Non-pigmented ciliary epithelial cell (primary cell): ENCODE data around the gene STARD3.
A peak's percentile ranks its signal among the peaks of the same experiment; 100 is the strongest.
"Not testable (repeated sequence)": the region's sequence is repeated elsewhere in the genome, so short reads cannot be mapped to it uniquely, and the experiment has no call there.

ENCODE experiments used
- DNase-seq: peaks from one replicate; pipeline ENCODE4 v3.0.0-alpha.2; 2010; ENCODE audit warnings: low read depth

Gene STARD3

DNA sequence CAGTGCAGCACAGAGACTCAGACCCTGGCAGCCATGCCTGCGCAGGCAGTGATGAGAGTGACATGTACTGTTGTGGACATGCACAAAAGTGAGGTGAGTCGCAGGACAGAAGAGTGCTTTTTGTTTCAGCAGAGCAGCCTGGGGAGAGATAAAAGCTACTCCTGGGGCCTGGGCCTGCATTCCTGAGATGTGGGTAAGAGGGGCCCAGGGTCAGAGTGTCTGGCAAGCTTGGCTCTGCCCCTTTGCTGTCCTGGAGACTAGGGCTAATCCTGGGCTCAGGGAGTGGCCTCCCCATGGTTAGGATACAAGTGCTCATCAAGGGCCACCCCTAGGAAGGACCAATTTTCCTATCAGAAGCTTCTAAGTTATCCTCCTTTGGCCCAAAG is 58.1 kb downstream of the STARD3 start:
- DNase-seq, result no peak

- no peak for DNase-seq
Observed at GRCh38 chr17:39696731-39697130, 59.8 kb downstream of the STARD3 start.

GRCh38 chr17:39697961-39698360 is 61.0 kb downstream of the STARD3 start:
- no peak for DNase-seq

DNA sequence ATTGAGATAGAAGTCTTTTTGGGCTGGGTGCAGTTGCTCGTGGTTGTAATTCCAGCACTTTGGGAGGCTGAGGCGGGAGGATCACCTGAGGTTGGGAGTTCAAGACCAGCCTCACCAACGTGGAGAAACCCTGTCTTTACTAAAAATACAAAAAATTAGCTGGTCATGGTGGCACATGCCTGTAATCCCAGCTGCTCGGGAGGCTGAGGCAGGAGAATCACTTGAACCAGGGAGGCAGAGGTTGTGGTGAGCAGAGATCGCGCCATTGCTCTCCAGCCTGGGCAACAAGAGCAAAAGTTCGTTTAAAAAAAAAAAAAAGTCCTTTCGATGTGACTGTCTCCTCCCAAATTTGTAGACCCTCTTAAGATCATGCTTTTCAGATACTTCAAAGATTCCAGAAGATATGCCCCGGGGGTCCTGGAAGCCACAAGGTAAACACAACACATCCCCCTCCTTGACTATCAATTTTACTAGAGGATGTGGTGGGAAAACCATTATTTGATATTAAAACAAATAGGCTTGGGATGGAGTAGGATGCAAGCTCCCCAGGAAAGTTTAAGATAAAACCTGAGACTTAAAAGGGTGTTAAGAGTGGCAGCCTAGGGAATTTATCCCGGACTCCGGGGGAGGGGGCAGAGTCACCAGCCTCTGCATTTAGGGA is 62.3 kb downstream of the STARD3 start:
- DNase-seq, result not testable (repeated sequence)

- DNase-seq, result peak; percentile 44
Observed at GRCh38 chr17:39699818-39700147, 62.8 kb downstream of the STARD3 start, which contains the start of gene ERBB2. Gene ERBB2 (plus strand): TSS chr17:39700064. CDS start chr17:39700239, 175 bp downstream.

GRCh38 chr17:39700148-39700987 is 63.4 kb downstream of the STARD3 start:
- no peak for DNase-seq

GRCh38 chr17:39701012-39701783 is 64.3 kb downstream of the STARD3 start:
- no peak for DNase-seq

- no peak for DNase-seq
Observed at GRCh38 chr17:39701784-39702422, 65.0 kb downstream of the STARD3 start.

DNA sequence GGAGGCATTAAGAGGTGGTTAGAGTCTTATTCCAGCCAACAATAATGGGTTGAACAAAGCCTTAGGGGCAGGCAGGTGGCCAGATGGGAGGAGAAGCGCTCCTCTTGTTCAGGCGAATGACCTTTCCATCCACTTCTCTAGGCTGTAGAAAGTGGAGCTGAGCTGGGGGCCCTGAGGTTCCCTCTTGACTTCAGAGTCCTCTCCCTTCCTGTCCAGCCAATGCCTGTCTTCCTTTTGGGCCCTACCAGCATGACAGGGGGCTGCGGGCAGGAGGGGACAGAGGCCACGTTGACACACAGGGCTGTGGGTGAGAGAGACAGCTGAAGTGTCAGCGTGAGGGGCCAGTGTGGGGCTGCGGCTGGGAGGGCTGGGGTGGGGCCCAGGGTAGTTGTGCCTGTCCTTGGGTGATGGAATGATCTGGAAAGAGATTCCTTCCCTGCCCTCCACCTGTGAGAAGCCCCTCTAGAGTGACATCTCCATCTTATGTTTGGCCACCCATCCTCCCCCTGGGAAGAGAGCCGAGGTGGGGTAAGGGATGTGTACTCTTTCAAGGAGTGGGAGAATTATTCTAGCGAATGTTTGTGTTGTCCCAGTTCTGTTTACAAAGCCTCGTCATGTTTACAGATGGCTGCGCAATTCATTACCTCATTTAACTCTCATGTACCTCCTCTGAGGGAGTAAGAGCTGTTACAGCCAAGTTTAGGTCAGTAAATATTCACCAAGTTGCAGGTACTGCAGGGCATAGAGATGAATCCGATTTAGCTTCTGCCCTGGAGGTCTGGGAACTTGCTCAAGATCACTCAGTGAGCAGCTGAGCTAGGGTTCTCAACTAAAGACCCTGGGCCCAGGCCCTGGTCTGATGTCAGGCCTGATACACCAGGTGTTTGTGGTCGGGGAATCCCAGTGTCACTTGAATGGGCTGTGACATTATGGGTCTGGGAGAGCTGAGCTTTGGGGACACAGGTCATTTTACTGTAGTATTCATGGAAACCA is 66.3 kb downstream of the STARD3 start:
- DNase-seq, result no peak

DNA sequence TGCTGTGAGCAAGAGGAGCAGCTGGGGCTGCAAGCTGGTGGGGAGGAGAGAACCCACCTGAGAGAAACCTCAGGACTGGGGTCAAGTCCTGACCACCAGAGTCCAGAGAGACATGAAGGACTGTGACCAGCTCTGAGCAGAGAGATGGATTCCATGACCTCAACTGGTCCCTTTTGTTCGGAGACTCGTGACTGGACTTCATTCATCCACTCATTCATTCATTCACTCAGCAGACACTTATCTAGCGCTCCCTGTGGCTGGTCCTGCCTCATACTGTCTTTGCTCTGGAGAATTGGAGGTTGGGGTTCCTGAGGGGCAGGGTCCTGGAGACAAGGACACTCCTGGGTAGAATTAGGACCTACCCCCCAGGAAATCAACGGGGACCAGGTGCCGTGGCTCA is 67.0 kb downstream of the STARD3 start:
- no peak for DNase-seq

- DNase-seq, result no peak
Observed at GRCh38 chr17:39704821-39705551, 68.0 kb downstream of the STARD3 start.

GRCh38 chr17:39705786-39706348 is 68.9 kb downstream of the STARD3 start:
- no peak for DNase-seq

DNA sequence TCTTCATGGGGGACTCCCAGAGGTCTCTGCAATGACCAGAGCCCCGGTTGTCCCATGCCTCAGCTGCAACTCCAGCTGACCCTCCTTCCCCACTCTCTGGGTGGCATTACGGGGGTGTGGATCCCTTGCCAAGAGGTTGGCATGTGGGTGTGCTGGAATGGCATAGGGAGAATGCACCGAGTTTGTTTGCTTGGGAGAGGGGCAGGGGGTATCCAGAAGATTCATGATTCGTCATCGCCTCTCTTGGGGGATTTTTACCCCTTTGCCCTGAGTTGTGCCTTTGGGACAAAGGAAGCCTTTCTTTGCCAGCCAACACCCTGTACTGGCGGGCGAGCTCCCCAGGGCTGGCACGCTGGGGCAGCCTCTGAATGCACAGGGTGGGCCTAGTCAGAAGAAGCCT is 69.4 kb downstream of the STARD3 start:
- DNase-seq, result no peak

GRCh38 chr17:39706921-39707337 is 70.0 kb downstream of the STARD3 start:
- DNase-seq, result no peak

GRCh38 chr17:39709319-39709997 is 72.5 kb downstream of the STARD3 start:
- no peak for DNase-seq

DNA sequence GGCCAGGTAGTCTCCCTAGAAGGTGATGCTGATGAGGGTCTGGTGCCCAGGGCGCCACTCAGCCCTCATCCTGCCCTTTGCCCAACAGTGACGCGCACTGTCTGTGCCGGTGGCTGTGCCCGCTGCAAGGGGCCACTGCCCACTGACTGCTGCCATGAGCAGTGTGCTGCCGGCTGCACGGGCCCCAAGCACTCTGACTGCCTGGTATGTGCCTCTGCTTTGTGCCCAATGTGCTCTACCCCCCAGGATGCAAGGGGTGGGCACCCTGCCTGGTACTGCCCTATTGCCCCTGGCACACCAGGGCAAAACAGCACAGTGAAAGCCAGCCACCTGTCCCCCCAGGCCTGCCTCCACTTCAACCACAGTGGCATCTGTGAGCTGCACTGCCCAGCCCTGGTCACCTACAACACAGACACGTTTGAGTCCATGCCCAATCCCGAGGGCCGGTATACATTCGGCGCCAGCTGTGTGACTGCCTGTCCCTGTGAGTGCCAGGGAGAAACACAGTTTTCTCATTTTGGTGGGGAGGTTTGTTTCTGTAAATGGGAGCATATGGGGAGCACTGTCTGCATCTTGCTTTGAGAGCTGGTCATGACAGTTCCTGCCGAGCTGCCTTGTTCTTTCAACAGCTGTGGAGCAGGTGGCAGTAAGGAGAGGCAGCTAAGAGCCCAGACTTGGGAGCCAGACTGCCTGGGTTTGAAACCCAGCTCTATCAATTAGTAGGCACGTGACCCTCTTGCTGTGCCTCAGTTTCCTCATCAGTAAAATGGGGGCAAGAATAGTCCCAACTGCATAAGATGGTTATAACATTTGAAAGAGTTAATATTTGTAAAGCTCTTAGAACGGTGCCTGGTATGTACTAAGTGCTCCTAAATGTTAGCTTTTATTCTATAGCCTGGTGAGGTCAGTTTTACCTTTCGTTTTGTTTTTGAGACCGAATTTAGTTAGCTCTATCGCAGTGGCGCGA is 73.3 kb downstream of the STARD3 start:
- no peak for DNase-seq

- not testable (repeated sequence) for DNase-seq
Observed at GRCh38 chr17:39711071-39711470, 74.1 kb downstream of the STARD3 start.

DNA sequence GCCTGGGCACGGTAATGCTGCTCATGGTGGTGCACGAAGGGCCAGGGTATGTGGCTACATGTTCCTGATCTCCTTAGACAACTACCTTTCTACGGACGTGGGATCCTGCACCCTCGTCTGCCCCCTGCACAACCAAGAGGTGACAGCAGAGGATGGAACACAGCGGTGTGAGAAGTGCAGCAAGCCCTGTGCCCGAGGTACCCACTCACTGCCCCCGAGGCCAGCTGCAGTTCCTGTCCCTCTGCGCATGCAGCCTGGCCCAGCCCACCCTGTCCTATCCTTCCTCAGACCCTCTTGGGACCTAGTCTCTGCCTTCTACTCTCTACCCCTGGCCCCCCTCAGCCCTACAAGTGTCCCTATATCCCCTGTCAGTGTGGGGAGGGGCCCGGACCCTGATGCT is 74.9 kb downstream of the STARD3 start:
- no peak for DNase-seq
